ENCODE measurements around the gene ZNF764.

- TF ChIP-seq CTCF (IDR thresholded peaks at IDR 0.05) (no peak), EP300 (IDR thresholded peaks at IDR 0.05) (no peak)
These were observed 9.5 kb downstream of the ZNF764 start for GRCh38 chr16:30548416-30549253.

All from tibial nerve (tissue), 4 donors.